Mesendoderm (in vitro differentiated cells): ENCODE results near the gene SLC7A4.
A peak's percentile ranks its signal among the peaks of the same experiment; 100 is the strongest.

Experiments
- DNase-seq: peaks from one replicate; pipeline ENCODE4 v3.0.0; 2013
- H2AK5ac ChIP-seq: 2 replicates; pipeline ENCODE4 v1.6.1; 2013; ENCODE audit warnings: low read length, inconsistent platforms
- H2BK120ac ChIP-seq: 2 replicates; pipeline ENCODE4 v1.6.1; 2013; ENCODE audit warnings: low read depth, mild to moderate bottlenecking, low read length, moderate library complexity, mixed read lengths
- H2BK15ac ChIP-seq: replicated peaks from 2 replicates; pipeline ENCODE4 v1.6.1; 2013; ENCODE audit warnings: low read depth, mild to moderate bottlenecking, moderate library complexity
- H2BK5ac ChIP-seq: 2 replicates; pipeline ENCODE4 v1.6.1; 2013; ENCODE audit warnings: low read length, inconsistent platforms
- H3K18ac ChIP-seq: 2 replicates; pipeline ENCODE4 v1.6.1; 2013; ENCODE audit warnings: mild to moderate bottlenecking, low read length, mixed read lengths
- H3K23ac ChIP-seq: one replicate; pipeline ENCODE4 v1.6.1; 2013; ENCODE audit warnings: low read length
- H3K27ac ChIP-seq: 2 replicates; pipeline ENCODE4 v1.5.1; 2013; ENCODE audit warnings: low read depth, mild to moderate bottlenecking, inconsistent platforms, low read length, moderate library complexity
- H3K27me3 ChIP-seq: 2 replicates; pipeline ENCODE4 v1.6.1; 2013; ENCODE audit warnings: low read length, control low read depth, mild to moderate bottlenecking, inconsistent platforms; ENCODE audit not compliant: insufficient read depth, poor library complexity
- H3K36me3 ChIP-seq: 2 replicates; pipeline ENCODE4 v1.6.1; 2013; ENCODE audit warnings: low read length, inconsistent platforms; ENCODE audit not compliant: control insufficient read depth, insufficient read depth
- H3K4ac ChIP-seq: one replicate; pipeline ENCODE4 v1.6.1; 2013; ENCODE audit warnings: low read depth, mild to moderate bottlenecking, low read length, moderate library complexity
- H3K4me1 ChIP-seq: 2 replicates; pipeline ENCODE4 v1.6.1; 2013; ENCODE audit warnings: low read depth, low read length, inconsistent platforms; ENCODE audit not compliant: control insufficient read depth
- H3K4me2 ChIP-seq: 2 replicates; pipeline ENCODE4 v1.6.1; 2013; ENCODE audit warnings: low read length
- H3K4me3 ChIP-seq: 2 replicates; pipeline ENCODE4 v1.5.1; 2013; ENCODE audit warnings: mild to moderate bottlenecking, low read length
- H3K56ac ChIP-seq: one replicate; pipeline ENCODE4 v1.6.1; 2013; ENCODE audit warnings: low read length
- H3K79me1 ChIP-seq: 2 replicates; pipeline ENCODE4 v1.6.1; 2013; ENCODE audit warnings: low read length, inconsistent platforms
- H3K79me2 ChIP-seq: 2 replicates; pipeline ENCODE4 v1.6.1; 2013; ENCODE audit warnings: mild to moderate bottlenecking, low read length; ENCODE audit not compliant: control insufficient read depth, insufficient read depth
- H3K9ac ChIP-seq: 2 replicates; pipeline ENCODE4 v1.6.1; 2013; ENCODE audit warnings: low read length, inconsistent platforms
- H4K5ac ChIP-seq: one replicate; pipeline ENCODE4 v1.6.1; 2013; ENCODE audit warnings: low read length
- H4K8ac ChIP-seq: one replicate; pipeline ENCODE4 v1.6.1; 2013; ENCODE audit warnings: low read depth, mild to moderate bottlenecking, control low read depth, low read length, moderate library complexity
- WGBS: extraction: QIAGEN DNeasy Blood & Tissue Kit; methylation state at CpG from one replicate; pipeline ENCODE4 v1.1.7; 2013; ENCODE audit warnings: low lambda C conversion rate, missing lambda C conversion rate; ENCODE audit not compliant: insufficient coverage; ENCODE audit errors: extremely low coverage; 5-methylcytosine and 5-hydroxymethylcytosine counted together

SLC7A4 gene

DNA sequence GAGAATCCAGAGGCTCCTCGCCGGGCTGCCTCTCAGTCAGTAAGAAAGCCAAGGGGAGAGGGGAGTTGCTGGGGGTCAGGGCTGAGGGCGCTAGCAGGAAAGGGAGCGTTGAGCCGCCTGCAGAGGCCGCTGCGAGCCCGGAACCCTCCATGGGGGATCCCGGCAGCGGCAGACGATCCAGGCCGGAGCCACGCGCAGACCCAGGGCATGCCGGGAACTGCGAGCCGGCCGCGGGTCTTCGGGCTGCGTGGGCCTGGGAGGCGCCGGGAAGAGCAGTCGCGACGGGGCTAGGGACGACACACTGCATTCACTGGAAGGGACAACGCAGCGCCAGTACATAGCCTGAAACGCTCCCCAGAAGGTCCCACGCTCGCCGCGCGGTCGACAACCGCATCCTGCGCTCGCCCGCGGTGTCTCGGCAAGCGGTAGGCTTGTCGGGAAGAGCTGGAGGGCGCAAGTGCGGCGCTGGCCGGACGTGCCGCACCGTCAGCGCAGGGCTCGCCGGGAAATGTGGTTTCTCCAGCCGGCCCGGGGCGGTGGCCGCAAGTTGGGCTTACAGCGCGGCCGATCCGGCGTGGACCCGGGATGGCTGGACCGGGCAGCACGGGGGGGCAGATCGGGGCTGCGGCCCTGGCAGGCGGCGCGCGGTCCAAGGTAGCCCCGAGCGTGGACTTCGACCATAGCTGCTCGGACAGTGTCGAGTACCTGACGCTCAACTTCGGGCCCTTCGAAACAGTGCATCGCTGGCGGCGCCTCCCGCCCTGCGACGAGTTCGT lies 50.4 kb downstream of the SLC7A4 start, which contains the start of gene LZTR1:
LZTR1 (plus strand) TSS at position 511 of the 776 bp plus-strand sequence; CDS start at position 586, 75 bp downstream.
- H3K36me3 ChIP-seq = no peaks in the 10 kb centered on the region
- DNase-seq = peak; percentile 90
- peak within 1 kb of the TSS; percentile 75 for H3K18ac ChIP-seq
- peak within 1 kb of the TSS; percentile 93 for H3K4me3 ChIP-seq
- peak within 1 kb of the TSS; percentile 91 for H2AK5ac ChIP-seq
- peak within 1 kb of the TSS; percentile 99 for H3K56ac ChIP-seq
- peak within 1 kb of the TSS; percentile 98 for H3K9ac ChIP-seq
- H3K27ac ChIP-seq = peak within 1 kb of the TSS; percentile 86
- peak within 1 kb of the TSS; percentile 92 for H3K23ac ChIP-seq
- no peak within 1 kb of the TSS for H2BK120ac ChIP-seq
- H3K27me3 ChIP-seq = no peaks in the 10 kb centered on the region
- H3K4ac ChIP-seq = peak within 1 kb of the TSS; percentile 38
- peak within 1 kb of the TSS; percentile 97 for H2BK5ac ChIP-seq
- H3K4me1 ChIP-seq = peaks cover 9% of the 10 kb centered on the region
- H3K79me1 ChIP-seq = peaks cover 4% of the 10 kb centered on the region
- no peak within 1 kb of the TSS for H4K5ac ChIP-seq
- no peaks in the 10 kb centered on the region for H3K79me2 ChIP-seq
- H2BK15ac ChIP-seq = no peak within 1 kb of the TSS
- whole genome bisulfite sequencing = no CpG with 5 or more reads among the region's 87 CpGs
- H3K4me2 ChIP-seq = peak within 1 kb of the TSS; percentile 90
- H4K8ac ChIP-seq = no peak within 1 kb of the TSS

DNA sequence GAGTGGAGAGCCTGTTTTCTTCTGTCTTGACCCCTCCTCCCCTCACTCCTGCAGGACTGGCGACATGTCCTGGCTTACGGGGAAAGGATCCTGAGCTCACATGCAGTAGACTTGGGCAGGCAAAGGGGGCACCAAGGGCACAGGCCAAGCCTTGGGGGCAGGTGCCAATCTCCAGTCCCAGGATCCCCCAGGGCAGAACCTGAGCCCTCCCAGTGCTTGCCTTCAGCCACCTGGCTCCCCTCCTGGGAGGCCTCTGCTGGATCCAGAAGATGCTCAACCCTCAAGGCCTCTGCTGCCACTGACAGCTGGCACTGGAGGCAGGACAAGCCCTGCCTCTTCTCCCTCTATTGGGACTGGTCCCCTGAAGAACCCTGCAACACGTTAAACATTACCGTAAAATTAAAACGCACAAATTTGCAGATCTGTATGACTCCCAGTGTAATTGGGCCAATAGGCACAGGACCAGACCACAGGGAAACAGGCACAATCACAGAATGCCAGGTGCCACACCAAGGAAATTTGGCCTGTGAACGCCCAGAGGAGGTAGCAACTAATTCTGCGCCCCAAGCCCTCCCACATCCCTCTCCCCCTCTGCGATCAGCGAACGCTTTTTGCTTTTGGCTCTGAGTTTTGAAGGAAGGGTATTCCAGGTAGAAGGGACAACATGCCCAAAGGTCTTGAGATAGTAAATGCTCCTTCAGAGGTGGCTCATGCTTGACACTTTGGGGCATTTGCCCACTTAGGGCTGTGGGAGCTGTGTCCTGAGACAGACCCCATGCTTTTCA lies 51.2 kb downstream of the SLC7A4 start:
- no peak overlapping the region for H4K5ac ChIP-seq
- no peaks in the 10 kb centered on the region for H3K36me3 ChIP-seq
- peak overlapping the region; percentile 91 for H2AK5ac ChIP-seq
- peak overlapping the region; percentile 81 for H3K4me2 ChIP-seq
- peaks cover 4% of the 10 kb centered on the region for H3K79me1 ChIP-seq
- no peaks in the 10 kb centered on the region for H3K27me3 ChIP-seq
- DNase-seq = no peak
- no peak overlapping the region for H2BK15ac ChIP-seq
- H3K4ac ChIP-seq = no peak overlapping the region
- H3K56ac ChIP-seq = peak overlapping the region; percentile 99
- H4K8ac ChIP-seq = no peak overlapping the region
- peak overlapping the region; percentile 54 for H2BK5ac ChIP-seq
- no peaks in the 10 kb centered on the region for H3K79me2 ChIP-seq
- H3K23ac ChIP-seq = peak overlapping the region; percentile 76
- H3K9ac ChIP-seq = peak overlapping the region; percentile 98
- no peak overlapping the region for H3K27ac ChIP-seq
- no CpG with 5 or more reads among the region's 10 CpGs for WGBS
- no peak overlapping the region for H3K18ac ChIP-seq
- H3K4me1 ChIP-seq = peaks cover 9% of the 10 kb centered on the region
- H2BK120ac ChIP-seq = no peak overlapping the region
- H3K4me3 ChIP-seq = peak overlapping the region; percentile 53

DNA sequence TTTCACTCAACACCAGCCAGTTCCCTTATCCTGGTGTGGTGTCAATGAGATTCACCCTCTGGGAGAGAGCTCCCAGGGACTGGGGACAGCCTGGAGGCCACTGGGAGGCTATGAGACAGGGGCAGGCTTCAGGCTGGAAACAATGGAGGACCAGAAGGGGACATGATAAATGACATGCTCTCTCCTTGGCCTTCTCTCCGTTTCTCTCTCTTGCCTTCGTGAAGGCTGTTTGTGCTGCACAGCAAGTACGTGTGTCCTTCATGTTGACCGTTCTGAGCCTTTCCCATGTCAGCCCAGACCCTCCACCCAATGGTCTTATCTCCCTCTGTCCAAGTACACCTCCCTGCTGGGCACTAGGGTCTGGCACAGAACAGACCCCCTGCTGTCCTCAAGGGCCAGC lies 51.8 kb downstream of the SLC7A4 start:
- no peak overlapping the region for H2AK5ac ChIP-seq
- no peaks in the 10 kb centered on the region for H3K36me3 ChIP-seq
- no peak overlapping the region for H3K4me2 ChIP-seq
- H3K27me3 ChIP-seq = no peaks in the 10 kb centered on the region
- peaks cover 9% of the 10 kb centered on the region for H3K4me1 ChIP-seq
- H3K9ac ChIP-seq = no peak overlapping the region
- no peak overlapping the region for H4K5ac ChIP-seq
- peaks cover 4% of the 10 kb centered on the region for H3K79me1 ChIP-seq
- H2BK5ac ChIP-seq = no peak overlapping the region
- H3K18ac ChIP-seq = no peak overlapping the region
- no peaks in the 10 kb centered on the region for H3K79me2 ChIP-seq
- H3K56ac ChIP-seq = no peak overlapping the region
- no peak for DNase-seq
- H3K4ac ChIP-seq = no peak overlapping the region
- H4K8ac ChIP-seq = no peak overlapping the region
- no peak overlapping the region for H2BK120ac ChIP-seq
- no peak overlapping the region for H3K23ac ChIP-seq
- no peak overlapping the region for H3K4me3 ChIP-seq
- no peak overlapping the region for H2BK15ac ChIP-seq
- no peak overlapping the region for H3K27ac ChIP-seq
- no CpG with 5 or more reads among the region's 4 CpGs for WGBS

DNA sequence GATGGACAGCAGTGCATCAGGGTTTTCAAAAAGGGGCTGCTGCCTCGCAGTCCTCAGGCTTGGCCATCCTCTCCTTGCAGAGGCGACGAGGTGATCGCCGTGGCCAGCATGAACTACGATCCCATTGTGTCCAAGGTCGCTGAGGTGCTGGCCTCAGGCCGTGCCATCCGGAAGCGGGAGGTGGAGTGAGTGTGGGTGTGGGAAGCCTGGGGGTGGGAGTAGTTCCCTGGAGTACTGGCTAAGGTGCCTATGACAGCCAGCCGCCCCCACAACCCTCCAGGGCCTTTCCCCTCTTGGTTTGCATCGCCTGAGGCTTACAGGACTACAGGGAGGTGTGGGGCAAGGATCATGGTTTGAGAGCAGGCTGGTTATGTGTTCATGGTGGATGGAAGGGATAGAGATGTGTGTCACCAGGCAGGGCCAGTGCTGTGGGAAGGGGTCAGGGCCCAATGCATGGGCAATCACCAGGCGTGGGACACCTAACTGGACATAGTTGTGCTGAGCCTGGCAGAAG lies 52.4 kb downstream of the SLC7A4 start:
- Histone ChIP-seq H2BK5ac (no peak overlapping the region), H3K56ac (peak overlapping the region; percentile 65), H4K8ac (no peak overlapping the region), H3K18ac (no peak overlapping the region), H3K36me3 (no peaks in the 10 kb centered on the region), H2BK120ac (no peak overlapping the region), H3K4ac (no peak overlapping the region), H2BK15ac (no peak overlapping the region), H3K4me2 (peak overlapping the region; percentile 6), H3K4me3 (no peak overlapping the region), H4K5ac (no peak overlapping the region), H3K27ac (no peak overlapping the region), H3K27me3 (no peaks in the 10 kb centered on the region), H3K4me1 (peaks cover 9% of the 10 kb centered on the region), H3K79me1 (peaks cover 4% of the 10 kb centered on the region), H2AK5ac (peak overlapping the region; percentile 9), H3K79me2 (no peaks in the 10 kb centered on the region), H3K23ac (no peak overlapping the region), H3K9ac (peak overlapping the region; percentile 23)
- DNase-seq = no peak
- no CpG with 5 or more reads among the region's 13 CpGs for WGBS

DNA sequence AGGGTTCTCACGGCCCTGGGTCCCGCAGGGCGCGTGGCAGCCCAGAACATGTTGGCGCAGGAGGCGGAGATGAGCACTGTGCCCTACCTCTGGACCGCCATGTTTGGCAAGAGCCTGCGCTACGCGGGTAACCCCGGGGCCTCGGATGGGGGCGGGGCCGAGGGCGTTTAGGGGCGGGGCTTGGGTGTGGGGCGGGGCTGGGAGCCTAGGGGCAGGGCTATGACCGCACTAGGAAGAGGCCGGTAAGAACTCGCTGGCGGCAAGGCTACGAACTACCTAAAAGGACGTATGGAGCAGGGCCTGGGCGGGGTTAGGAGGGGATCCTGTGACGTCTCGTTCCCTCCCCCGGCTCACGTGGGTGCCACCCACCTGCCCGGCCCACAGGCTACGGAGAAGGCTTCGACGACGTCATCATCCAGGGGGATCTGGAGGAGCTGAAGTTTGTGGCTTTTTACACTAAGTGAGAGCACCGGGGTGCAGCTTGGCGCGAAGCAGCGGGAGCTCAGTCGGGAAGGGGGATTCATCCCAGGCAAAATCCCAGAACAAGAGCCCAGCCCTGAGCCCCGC lies 53.0 kb downstream of the SLC7A4 start:
- no peaks in the 10 kb centered on the region for H3K36me3 ChIP-seq
- H3K27ac ChIP-seq = no peak overlapping the region
- H2AK5ac ChIP-seq = no peak overlapping the region
- no peak overlapping the region for H2BK120ac ChIP-seq
- peaks cover 4% of the 10 kb centered on the region for H3K79me1 ChIP-seq
- no peak overlapping the region for H4K5ac ChIP-seq
- no peak overlapping the region for H3K4me3 ChIP-seq
- no peak overlapping the region for H3K23ac ChIP-seq
- H3K4ac ChIP-seq = no peak overlapping the region
- H3K79me2 ChIP-seq = no peaks in the 10 kb centered on the region
- WGBS = no CpG with 5 or more reads among the region's 39 CpGs
- H3K4me1 ChIP-seq = peaks cover 9% of the 10 kb centered on the region
- no peak overlapping the region for H2BK15ac ChIP-seq
- peak; percentile 98 for DNase-seq
- peak overlapping the region; percentile 53 for H3K4me2 ChIP-seq
- H3K9ac ChIP-seq = peak overlapping the region; percentile 30
- no peak overlapping the region for H3K18ac ChIP-seq
- H3K27me3 ChIP-seq = no peaks in the 10 kb centered on the region
- H2BK5ac ChIP-seq = no peak overlapping the region
- H3K56ac ChIP-seq = peak overlapping the region; percentile 86
- no peak overlapping the region for H4K8ac ChIP-seq
